Astrocyte of the cerebellum (primary cell): ENCODE results near the gene SOSTDC1.

ENCODE experiments used
- DNase-seq: peaks from one replicate; pipeline ENCODE4 v3.0.0-alpha.2; 2011; ENCODE audit warnings: low read depth
- H3K4me3 ChIP-seq: 2 replicates; pipeline ENCODE4 v1.5.1; 2011; ENCODE audit warnings: mild to moderate bottlenecking, low read depth, low read length, moderate library complexity
- in situ Hi-C: cut with HindIII; loops from 2 replicates; pipeline ENCODE4 v1.10.0; 2017; ENCODE audit warnings: low sequenced_read_pairs
- TF ChIP-seq, protein P1 (sequence below): IDR thresholded peaks from 2 replicates; pipeline ENCODE4 v1.5.1; 2012; ENCODE audit warnings: low read length, low read depth, moderate library complexity, mild to moderate bottlenecking; ENCODE audit errors: missing control alignments

SOSTDC1 gene

DNA sequence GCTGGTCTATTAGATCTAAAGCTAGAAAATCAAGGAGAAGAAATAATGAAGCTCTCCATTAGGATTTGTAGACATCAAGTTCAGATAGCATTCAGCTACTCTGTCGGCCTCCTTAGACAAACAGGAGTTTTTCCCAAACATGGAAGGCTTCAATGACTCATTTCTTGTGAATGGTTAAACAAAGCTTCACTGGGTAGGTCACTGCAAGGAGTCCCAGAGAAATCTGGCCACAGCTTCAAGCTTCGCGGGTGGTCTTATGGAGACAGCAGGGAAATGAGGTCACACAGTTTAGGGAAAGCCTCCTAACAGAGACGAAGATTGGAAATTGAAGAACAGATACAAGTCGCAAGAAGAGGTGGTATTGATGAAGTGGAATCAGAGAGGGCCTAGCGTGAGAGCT is 38.5 kb upstream of the SOSTDC1 start:
- DNase-seq: peak; percentile 34
- in situ Hi-C loops: no loop called here
- H3K4me3 ChIP-seq: no peak overlapping the region
- TF ChIP-seq, protein P1, sequence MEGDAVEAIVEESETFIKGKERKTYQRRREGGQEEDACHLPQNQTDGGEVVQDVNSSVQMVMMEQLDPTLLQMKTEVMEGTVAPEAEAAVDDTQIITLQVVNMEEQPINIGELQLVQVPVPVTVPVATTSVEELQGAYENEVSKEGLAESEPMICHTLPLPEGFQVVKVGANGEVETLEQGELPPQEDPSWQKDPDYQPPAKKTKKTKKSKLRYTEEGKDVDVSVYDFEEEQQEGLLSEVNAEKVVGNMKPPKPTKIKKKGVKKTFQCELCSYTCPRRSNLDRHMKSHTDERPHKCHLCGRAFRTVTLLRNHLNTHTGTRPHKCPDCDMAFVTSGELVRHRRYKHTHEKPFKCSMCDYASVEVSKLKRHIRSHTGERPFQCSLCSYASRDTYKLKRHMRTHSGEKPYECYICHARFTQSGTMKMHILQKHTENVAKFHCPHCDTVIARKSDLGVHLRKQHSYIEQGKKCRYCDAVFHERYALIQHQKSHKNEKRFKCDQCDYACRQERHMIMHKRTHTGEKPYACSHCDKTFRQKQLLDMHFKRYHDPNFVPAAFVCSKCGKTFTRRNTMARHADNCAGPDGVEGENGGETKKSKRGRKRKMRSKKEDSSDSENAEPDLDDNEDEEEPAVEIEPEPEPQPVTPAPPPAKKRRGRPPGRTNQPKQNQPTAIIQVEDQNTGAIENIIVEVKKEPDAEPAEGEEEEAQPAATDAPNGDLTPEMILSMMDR: no peak

DNA sequence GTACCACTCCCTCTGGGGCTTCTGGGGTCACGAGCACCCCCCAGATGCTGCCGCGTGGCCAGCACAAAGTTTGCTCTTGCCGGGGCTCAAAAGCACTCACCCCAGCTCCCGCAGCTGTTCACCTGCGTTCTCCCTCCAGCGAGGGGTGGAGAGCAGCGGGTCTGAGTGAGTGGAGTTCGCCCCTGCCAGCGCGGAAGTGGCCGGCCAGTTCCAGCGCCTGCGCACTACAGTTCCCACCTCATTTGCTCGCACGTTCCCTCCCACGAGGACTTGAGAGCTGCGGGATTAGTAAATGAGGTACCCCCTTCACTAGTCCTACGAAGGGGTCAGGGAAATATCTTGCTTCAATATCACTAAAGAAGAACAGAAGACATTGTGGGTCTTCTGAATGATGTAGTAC is 36.8 kb upstream of the SOSTDC1 start:
- DNase-seq: no peak
- no peak overlapping the region for H3K4me3 ChIP-seq
- in situ Hi-C loops: no loop called here
- TF ChIP-seq, protein P1: no peak

DNA sequence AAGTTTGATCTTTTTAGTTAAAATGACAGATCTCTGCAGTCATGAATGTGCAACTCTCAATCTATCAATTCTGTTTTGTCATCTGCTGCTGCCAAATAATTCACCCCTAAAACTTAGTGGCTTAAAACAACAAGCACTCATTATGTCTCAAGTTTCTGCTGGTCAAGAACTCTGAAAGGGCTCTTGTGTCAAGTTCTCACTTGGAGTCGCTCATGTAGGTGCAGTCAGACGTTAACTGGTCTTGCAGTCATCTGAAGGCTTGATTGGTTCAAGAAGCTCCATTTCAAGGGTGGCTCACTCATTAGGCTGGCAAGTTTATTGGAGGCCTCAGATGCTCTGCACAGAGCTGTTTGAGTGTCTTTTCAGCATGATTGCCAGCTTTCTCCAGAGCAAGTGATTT is 32.6 kb upstream of the SOSTDC1 start:
- DNase-seq: no peak
- in situ Hi-C loops: no loop called here
- no peak overlapping the region for H3K4me3 ChIP-seq
- TF ChIP-seq, protein P1: no peak

DNA sequence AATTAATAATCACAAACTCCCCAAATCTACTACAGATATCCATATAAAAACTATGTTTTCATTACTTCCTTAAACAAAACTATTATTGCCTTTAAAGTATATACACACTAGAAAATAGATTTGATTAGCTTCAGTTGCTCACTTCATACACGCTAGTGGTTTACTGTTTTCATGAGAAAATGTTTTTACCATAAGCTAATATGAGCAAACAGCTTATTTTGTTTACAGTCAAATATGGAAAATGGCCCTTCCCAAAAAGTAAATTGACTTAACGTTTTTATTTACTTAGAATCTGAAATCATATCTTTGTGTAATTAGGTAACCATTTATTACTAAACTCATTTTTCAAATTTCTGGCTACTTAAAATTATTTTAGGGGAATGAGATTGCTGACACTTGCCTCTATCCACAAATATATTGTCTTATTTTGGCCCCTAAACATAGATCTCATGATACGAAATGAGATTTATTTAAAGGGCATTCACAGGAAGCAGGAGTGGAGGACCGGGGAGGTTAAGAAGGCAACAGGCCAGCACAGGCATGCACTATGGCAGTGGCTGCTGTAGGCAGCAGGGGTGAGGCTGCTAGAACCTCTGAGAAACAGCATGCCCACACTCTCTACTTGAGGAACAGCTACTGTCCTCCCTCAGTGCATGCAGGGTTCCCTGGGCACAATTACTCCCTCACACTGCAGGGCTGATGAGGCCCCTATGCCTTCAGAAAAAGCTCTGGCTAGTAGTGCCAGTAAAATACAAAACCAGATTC is 29.6 kb upstream of the SOSTDC1 start:
- H3K4me3 ChIP-seq: no peak overlapping the region
- in situ Hi-C loops: no loop called here
- TF ChIP-seq, protein P1: no peak
- no peak for DNase-seq

DNA sequence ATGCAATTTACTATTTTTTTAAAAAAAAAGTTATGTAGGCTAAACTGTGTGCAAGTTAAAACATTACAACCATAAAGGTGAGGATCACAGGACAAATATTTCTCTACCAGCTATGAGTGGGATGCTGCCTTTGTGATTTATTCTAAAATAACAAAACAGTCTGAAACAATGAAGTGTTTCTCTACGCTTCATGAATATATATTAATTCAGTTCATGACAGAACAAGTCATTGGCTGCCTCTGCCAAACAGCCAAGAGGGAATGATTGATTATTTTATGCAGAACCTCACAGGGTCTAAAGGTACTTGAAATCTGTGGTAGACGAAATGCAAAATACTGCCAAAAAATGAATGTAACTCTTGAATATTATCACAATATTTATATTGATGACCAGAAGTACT is 29.0 kb upstream of the SOSTDC1 start:
- no peak for DNase-seq
- in situ Hi-C loops: no loop called here
- no peak overlapping the region for H3K4me3 ChIP-seq
- TF ChIP-seq, protein P1: no peak

DNA sequence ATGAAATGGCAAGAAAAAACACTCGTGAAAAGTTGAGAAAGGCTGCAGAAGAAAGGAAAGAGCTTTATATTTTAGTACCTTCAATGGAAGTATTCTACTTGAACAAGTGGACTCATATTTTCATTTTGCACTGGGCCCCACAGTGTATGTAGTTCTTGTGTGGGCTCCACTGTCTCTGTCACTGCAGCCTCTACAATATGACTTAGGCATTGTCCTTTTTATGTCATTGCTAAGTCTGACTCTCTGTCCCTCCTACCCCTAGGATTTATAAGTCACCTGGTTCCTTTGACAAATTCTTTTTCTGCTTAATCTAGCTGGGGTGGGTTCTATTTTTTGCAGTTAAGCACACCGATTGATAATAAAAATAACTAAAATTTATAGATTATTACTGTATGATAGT is 27.7 kb upstream of the SOSTDC1 start:
- TF ChIP-seq, protein P1: no peak
- in situ Hi-C loops: no loop called here
- H3K4me3 ChIP-seq: no peak overlapping the region
- DNase-seq: no peak
